ENCODE measurements around the gene RAB8B. TPM values are rescaled to one million over a fixed set of nuclear protein-coding genes. Genes with fewer than 3 reads are reported as not detected.

Gene RAB8B
- total RNA-seq, 2 donors from 2014 or later: 7.4 to 18.0 TPM

DNA sequence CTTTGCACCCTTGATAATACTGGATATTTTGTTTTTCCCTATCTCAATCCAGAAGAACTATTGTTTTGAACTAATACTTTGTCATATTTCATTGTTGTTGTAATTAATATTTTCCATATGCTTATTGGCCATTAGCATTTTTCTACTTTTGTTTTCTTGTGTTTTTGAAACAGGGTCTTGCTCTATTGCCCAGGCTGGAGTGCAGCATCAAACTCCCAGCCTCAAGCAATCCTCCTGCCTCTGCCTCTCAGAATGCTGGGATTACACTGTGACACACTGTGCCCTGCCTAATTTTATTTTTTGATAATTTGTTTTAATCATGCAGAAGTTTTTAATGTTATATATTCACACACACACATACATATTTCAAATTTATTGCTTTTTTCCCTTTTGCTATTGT lies 28.8 kb upstream of the RAB8B start:
- Histone ChIP-seq H3K9ac (ENCODE audit: low read depth in 2 of 2, low read length in 2 of 2) (no peak overlapping the region), H3K4me1 (no peaks in the 10 kb centered on the region), H3K27ac (no peak overlapping the region), H3K36me3 (no peaks in the 10 kb centered on the region), H3K9me3 (no peaks in the 10 kb centered on the region), H3K27me3 (no peaks in the 10 kb centered on the region), H3K4me3 (no peak overlapping the region)
- TF ChIP-seq CTCF (IDR thresholded peaks at IDR 0.05): no peak
- no peak for DNase-seq
- intact Hi-C loops (cut with DNase I): loop anchor here (10.0 kb wide), 1 partner anchor 114 kb away; the partner anchor contains the start of gene APH1B

GRCh38 chr15:63163217-63163616 lies 26.2 kb upstream of the RAB8B start:
- Histone ChIP-seq H3K9ac (ENCODE audit: low read depth in 2 of 2, low read length in 2 of 2) (no peak overlapping the region), H3K4me3 (no peak overlapping the region), H3K9me3 (no peaks in the 10 kb centered on the region), H3K4me1 (no peaks in the 10 kb centered on the region), H3K36me3 (no peaks in the 10 kb centered on the region), H3K27ac (no peak overlapping the region), H3K27me3 (no peaks in the 10 kb centered on the region)
- DNase-seq: no peak
- intact Hi-C loops (cut with DNase I): loop anchor here (10.0 kb wide), 1 partner anchor 112 kb away; the partner anchor contains the start of gene APH1B
- no peak for TF ChIP-seq CTCF (IDR thresholded peaks at IDR 0.05)

- Histone ChIP-seq H3K36me3 (no peaks in the 10 kb centered on the region), H3K9me3 (no peaks in the 10 kb centered on the region), H3K27ac (no peak overlapping the region), H3K27me3 (no peaks in the 10 kb centered on the region), H3K4me3 (no peak overlapping the region), H3K4me1 (no peaks in the 10 kb centered on the region), H3K9ac (ENCODE audit: low read depth in 2 of 2, low read length in 2 of 2) (no peak overlapping the region)
- DNase-seq: no peak
- TF ChIP-seq CTCF (IDR thresholded peaks at IDR 0.05): no peak
- intact Hi-C loops (cut with DNase I): loop anchor here (10.0 kb wide), 1 partner anchor 109 kb away; the partner anchor contains the start of gene APH1B
Observed at GRCh38 chr15:63165166-63165859, 24.1 kb upstream of the RAB8B start.

- no peak for DNase-seq
- Histone ChIP-seq H3K4me1 (no peaks in the 10 kb centered on the region), H3K36me3 (no peaks in the 10 kb centered on the region), H3K9me3 (no peaks in the 10 kb centered on the region), H3K4me3 (no peak overlapping the region), H3K9ac (ENCODE audit: low read depth in 2 of 2, low read length in 2 of 2) (no peak overlapping the region), H3K27me3 (no peaks in the 10 kb centered on the region), H3K27ac (no peak overlapping the region)
- intact Hi-C loops (cut with DNase I): loop anchor here (10.0 kb wide), 1 partner anchor 109 kb away; the partner anchor contains the start of gene APH1B
- TF ChIP-seq CTCF (IDR thresholded peaks at IDR 0.05): no peak
Observed at GRCh38 chr15:63166219-63166618, 23.2 kb upstream of the RAB8B start.

DNA sequence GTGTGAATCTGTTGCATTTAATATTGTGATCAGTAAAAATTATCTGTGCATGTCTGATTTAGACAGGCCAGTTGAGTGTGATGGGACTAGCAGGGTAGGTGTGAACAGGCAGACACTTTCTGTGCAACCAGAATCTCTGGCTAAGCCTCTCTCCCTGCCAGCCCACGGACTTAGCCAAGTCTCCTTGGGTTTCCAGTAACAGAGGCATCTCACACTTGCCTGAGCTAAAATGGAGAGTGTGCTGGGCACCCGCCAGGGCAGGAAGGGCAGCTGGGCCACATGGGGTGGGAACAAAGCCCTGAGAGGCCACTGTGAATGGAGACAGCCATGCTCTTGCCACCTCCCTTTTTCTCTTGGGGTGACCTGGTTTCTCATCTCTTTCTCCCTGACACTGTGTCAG lies 19.6 kb upstream of the RAB8B start:
- Histone ChIP-seq H3K36me3 (no peaks in the 10 kb centered on the region), H3K9me3 (no peaks in the 10 kb centered on the region), H3K27me3 (no peaks in the 10 kb centered on the region), H3K9ac (ENCODE audit: low read depth in 2 of 2, low read length in 2 of 2) (no peak overlapping the region), H3K27ac (no peak overlapping the region), H3K4me3 (no peak overlapping the region), H3K4me1 (no peaks in the 10 kb centered on the region)
- intact Hi-C loops (cut with DNase I): loop anchor here (10.0 kb wide), 1 partner anchor 105 kb away; the partner anchor contains the start of gene APH1B
- TF ChIP-seq CTCF (IDR thresholded peaks at IDR 0.05): no peak
- no peak for DNase-seq
